Measurements from ENCODE around the gene RAB4B. TPM values are rescaled to one million over a fixed set of nuclear protein-coding genes. Genes with fewer than 3 reads are reported as not detected.
A peak's percentile ranks its signal among the peaks of the same experiment; 100 is the strongest.

Gene RAB4B
- total RNA-seq, 1 donor from 2014 or later, result 7.9 TPM

DNA sequence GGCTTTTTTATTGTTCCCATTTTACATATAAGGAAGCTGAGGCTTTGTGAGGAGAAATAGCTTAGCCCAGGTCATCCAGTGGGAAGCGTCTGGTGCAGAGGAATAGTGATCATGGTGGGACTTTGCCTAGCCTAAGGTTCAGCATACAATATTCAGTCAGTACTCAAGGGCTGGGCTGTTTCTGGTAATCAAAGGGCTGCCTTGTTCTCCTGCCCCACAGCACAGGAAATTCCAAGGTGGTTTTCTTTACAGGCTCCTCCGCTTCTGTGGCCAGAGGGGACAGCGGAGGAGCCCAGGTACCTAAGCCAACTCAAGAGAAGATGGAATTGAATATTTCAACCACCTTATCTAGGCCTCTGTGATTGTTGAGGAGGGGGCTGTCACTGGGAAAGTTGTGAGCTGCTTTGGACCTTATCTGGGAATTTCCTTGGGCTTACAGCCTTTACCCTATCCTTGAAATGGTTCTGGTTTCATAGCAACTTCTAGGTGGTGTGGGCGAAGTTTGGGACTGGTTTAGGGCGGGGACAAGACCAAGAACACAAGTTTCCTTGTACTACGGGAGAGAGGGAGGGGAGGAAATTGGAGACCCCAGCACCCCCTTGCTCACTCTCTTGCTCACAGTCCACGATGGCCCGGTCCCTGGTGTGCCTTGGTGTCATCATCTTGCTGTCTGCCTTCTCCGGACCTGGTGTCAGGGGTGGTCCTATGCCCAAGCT lies 3.0 kb upstream of the RAB4B start, which contains the start of gene MIA:
TSS of gene MIA (plus strand) at position 606 of the 716 bp plus-strand sequence. CDS start at position 628, 22 bp downstream.
- TF ChIP-seq, protein P1, sequence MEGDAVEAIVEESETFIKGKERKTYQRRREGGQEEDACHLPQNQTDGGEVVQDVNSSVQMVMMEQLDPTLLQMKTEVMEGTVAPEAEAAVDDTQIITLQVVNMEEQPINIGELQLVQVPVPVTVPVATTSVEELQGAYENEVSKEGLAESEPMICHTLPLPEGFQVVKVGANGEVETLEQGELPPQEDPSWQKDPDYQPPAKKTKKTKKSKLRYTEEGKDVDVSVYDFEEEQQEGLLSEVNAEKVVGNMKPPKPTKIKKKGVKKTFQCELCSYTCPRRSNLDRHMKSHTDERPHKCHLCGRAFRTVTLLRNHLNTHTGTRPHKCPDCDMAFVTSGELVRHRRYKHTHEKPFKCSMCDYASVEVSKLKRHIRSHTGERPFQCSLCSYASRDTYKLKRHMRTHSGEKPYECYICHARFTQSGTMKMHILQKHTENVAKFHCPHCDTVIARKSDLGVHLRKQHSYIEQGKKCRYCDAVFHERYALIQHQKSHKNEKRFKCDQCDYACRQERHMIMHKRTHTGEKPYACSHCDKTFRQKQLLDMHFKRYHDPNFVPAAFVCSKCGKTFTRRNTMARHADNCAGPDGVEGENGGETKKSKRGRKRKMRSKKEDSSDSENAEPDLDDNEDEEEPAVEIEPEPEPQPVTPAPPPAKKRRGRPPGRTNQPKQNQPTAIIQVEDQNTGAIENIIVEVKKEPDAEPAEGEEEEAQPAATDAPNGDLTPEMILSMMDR (IDR thresholded peaks at IDR 0.05; ENCODE audit: insufficient read depth, low read length, severe bottlenecking), result no peak
- H3K4me3 ChIP-seq (ENCODE audit: low read depth, low read length), result no peak within 1 kb of the TSS
- FAIRE-seq, result no peak
- H3K27me3 ChIP-seq (ENCODE audit: control insufficient read depth, insufficient read depth, low read length), result no peaks in the 10 kb centered on the region
- DNase-seq (ENCODE audit: low read depth), result no peak
- no peaks in the 10 kb centered on the region for H3K36me3 ChIP-seq (ENCODE audit: control insufficient read depth, insufficient read depth, low read length)

DNA sequence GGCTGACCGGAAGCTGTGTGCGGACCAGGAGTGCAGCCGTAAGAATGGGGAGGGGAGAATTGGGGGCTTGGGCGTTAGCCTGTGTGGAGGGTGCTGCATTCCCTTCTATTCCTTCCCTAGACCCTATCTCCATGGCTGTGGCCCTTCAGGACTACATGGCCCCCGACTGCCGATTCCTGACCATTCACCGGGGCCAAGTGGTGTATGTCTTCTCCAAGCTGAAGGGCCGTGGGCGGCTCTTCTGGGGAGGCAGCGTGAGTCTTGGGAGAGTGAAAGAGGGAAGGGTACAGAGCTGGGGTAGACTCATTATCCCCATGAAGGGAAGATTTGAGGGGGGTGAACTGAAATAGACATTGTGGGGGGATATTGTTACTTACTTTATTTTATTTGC lies 2.4 kb upstream of the RAB4B start:
- H3K27me3 ChIP-seq (ENCODE audit: control insufficient read depth, insufficient read depth, low read length), result no peaks in the 10 kb centered on the region
- no peaks in the 10 kb centered on the region for H3K36me3 ChIP-seq (ENCODE audit: control insufficient read depth, insufficient read depth, low read length)
- no peak for DNase-seq (ENCODE audit: low read depth)
- no peak for FAIRE-seq
- H3K4me3 ChIP-seq (ENCODE audit: low read depth, low read length), result no peak overlapping the region
- TF ChIP-seq, protein P1 (IDR thresholded peaks at IDR 0.05; ENCODE audit: insufficient read depth, low read length, severe bottlenecking), result no peak

DNA sequence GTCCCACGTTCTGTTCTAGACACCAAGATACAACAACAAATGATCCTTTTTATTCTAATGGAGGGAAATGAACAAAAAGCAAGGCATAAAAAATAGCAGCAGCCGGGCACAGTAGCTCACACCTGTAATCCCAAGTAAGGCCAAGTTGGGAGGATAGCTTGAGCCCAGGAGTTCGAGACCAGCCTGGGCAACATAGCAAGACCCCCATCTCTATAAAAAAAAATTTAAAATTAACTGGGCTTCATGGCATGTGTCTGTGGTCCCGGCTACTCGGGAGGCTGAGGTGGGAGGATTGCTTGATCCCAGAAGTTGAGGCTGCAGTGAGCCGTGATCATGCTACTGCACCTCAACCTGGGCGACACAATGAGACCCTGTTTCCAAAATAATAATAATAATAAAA lies 1.7 kb upstream of the RAB4B start:
- FAIRE-seq, result no peak
- no peaks in the 10 kb centered on the region for H3K27me3 ChIP-seq (ENCODE audit: control insufficient read depth, insufficient read depth, low read length)
- no peaks in the 10 kb centered on the region for H3K36me3 ChIP-seq (ENCODE audit: control insufficient read depth, insufficient read depth, low read length)
- H3K4me3 ChIP-seq (ENCODE audit: low read depth, low read length), result no peak overlapping the region
- TF ChIP-seq, protein P1 (IDR thresholded peaks at IDR 0.05; ENCODE audit: insufficient read depth, low read length, severe bottlenecking), result no peak
- DNase-seq (ENCODE audit: low read depth), result no peak

DNA sequence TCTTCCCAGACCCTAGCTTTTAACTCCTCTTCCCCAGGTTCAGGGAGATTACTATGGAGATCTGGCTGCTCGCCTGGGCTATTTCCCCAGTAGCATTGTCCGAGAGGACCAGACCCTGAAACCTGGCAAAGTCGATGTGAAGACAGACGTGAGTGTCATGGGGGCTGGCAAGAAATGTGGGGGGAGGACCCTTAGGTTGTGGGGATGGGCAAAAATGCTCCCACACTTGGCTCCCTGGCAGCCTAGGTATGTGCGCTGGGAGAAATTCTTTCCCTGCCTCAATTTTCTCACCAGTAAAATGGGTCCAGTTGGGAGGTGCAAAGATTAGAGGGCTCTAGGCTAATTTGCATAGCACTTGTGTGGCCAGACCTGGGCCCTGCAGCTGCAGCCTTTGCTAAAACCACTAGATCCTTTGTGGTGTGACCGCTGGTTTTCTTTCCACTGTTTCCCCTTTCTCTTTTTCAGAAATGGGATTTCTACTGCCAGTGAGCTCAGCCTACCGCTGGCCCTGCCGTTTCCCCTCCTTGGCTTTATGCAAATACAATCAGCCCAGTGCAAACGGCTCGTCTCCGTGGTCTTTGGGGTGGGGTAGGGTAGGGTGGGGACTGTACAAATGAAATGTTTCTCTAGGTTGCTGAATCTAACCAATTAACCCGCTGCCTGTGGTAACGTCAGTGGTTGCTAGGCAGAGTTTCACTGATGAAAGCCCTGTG lies 959 bp upstream of the RAB4B start:
- Histone ChIP-seq H3K36me3 (ENCODE audit: control insufficient read depth, insufficient read depth, low read length) (no peaks in the 10 kb centered on the region), H3K4me3 (ENCODE audit: low read depth, low read length) (peak overlapping the region; percentile 82), H3K27me3 (ENCODE audit: control insufficient read depth, insufficient read depth, low read length) (no peaks in the 10 kb centered on the region)
- FAIRE-seq (no peak), DNase-seq (ENCODE audit: low read depth) (peak; percentile 94)
- TF ChIP-seq, protein P1 (IDR thresholded peaks at IDR 0.05; ENCODE audit: insufficient read depth, low read length, severe bottlenecking), result no peak

DNA sequence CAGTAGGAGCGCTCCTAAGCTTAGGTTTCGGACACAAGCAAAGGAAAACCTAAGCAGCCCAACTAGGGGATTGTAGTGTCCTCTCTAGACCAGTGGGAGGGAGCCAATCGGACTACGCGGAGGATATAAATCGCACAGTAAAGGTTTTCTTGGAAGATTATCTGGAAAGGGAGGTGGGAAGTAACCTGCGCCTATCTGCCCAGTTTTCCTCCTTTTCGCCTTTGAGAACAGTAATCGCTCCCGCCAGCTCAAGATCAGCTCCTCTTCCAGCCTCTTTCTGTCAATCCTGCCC lies 456 bp upstream of the RAB4B start:
- Histone ChIP-seq H3K4me3 (ENCODE audit: low read depth, low read length) (peak overlapping the region; percentile 82), H3K36me3 (ENCODE audit: control insufficient read depth, insufficient read depth, low read length) (no peaks in the 10 kb centered on the region), H3K27me3 (ENCODE audit: control insufficient read depth, insufficient read depth, low read length) (no peaks in the 10 kb centered on the region)
- TF ChIP-seq, protein P1 (IDR thresholded peaks at IDR 0.05; ENCODE audit: insufficient read depth, low read length, severe bottlenecking), result no peak
- DNase-seq (ENCODE audit: low read depth), result no peak
- FAIRE-seq, result no peak

All from bronchial epithelial cell (primary cell).